GM12872 (cell line): Measurements from ENCODE around the gene ACSM3.

Experiments
- CTCF ChIP-seq: IDR thresholded peaks from 3 replicates; pipeline ENCODE4 v1.5.1; 2011; ENCODE audit warnings: low read depth, mild to moderate bottlenecking, low read length, moderate library complexity; ENCODE audit not compliant: insufficient read depth

Gene ACSM3

GRCh38 chr16:20763461-20764232, at the start of gene ACSM3:
Gene ACSM3, plus strand, starts transcription at chr16:20764014. Its CDS starts 6,021 bp downstream, at chr16:20770035.
- TF ChIP-seq CTCF = no peak

GRCh38 chr16:20720251-20720650, 43.6 kb upstream of the ACSM3 start:
- TF ChIP-seq CTCF = no peak

- no peak for TF ChIP-seq CTCF
Measured at GRCh38 chr16:20726661-20727060, 37.2 kb upstream of the ACSM3 start.

GRCh38 chr16:20727181-20727580, 36.6 kb upstream of the ACSM3 start:
- TF ChIP-seq CTCF = no peak

- TF ChIP-seq CTCF = no peak
Measured at GRCh38 chr16:20729141-20729540, 34.7 kb upstream of the ACSM3 start.

GRCh38 chr16:20734056-20734455, 29.8 kb upstream of the ACSM3 start:
- no peak for TF ChIP-seq CTCF

- no peak for TF ChIP-seq CTCF
Measured at GRCh38 chr16:20734782-20735181, 29.0 kb upstream of the ACSM3 start.

- no peak for TF ChIP-seq CTCF
Measured at GRCh38 chr16:20735490-20735889, 28.3 kb upstream of the ACSM3 start.
